Stimulated activated CD8-positive, alpha-beta memory T cell treated with anti-CD3 and anti-CD28 coated beads, Interleukin-7, amount 100 ng/mL, for 48 hours (primary cell): ENCODE measurements around the gene REEP1.
A peak's percentile ranks its signal among the peaks of the same experiment; 100 is the strongest.

ENCODE experiments used
- DNase-seq, 2 donors: peaks; one replicate each; pipeline ENCODE4 v3.0.0-alpha.2; 2020; ENCODE audit warnings: low read depth in 1 of 2; ENCODE audit errors: extremely low read depth in 1 of 2

REEP1 gene

GRCh38 chr2:86337244-86337835, at the start of gene REEP1:
TSS of gene REEP1 (minus strand) at chr2:86337626. CDS start at chr2:86337510, 116 bp downstream.
- DNase-seq = no peak

GRCh38 chr2:86383844-86384243, 46.4 kb upstream of the REEP1 start:
- DNase-seq = no peak

- no peak for DNase-seq
Observed at GRCh38 chr2:86382698-86383097, 45.3 kb upstream of the REEP1 start.

GRCh38 chr2:86382108-86382507, 44.7 kb upstream of the REEP1 start:
- DNase-seq = no peak

GRCh38 chr2:86378469-86378868, 41.0 kb upstream of the REEP1 start:
- no peak for DNase-seq

- DNase-seq = no peak
Observed at GRCh38 chr2:86375623-86376022, 38.2 kb upstream of the REEP1 start.

GRCh38 chr2:86372641-86373502, 35.4 kb upstream of the REEP1 start:
- DNase-seq = no peak

GRCh38 chr2:86372133-86372532, 34.7 kb upstream of the REEP1 start:
- DNase-seq = no peak

- no peak for DNase-seq
Observed at GRCh38 chr2:86371527-86371926, 34.1 kb upstream of the REEP1 start.

- no peak for DNase-seq
Observed at GRCh38 chr2:86370579-86370978, 33.2 kb upstream of the REEP1 start.

GRCh38 chr2:86368161-86368824, 30.9 kb upstream of the REEP1 start:
- DNase-seq = peak; percentile 11

- DNase-seq = no peak
Observed at GRCh38 chr2:86367499-86367777, 30.0 kb upstream of the REEP1 start.

- no peak for DNase-seq
Observed at GRCh38 chr2:86366651-86367498, 29.4 kb upstream of the REEP1 start.

- no peak for DNase-seq
Observed at GRCh38 chr2:86364894-86365293, 27.5 kb upstream of the REEP1 start.

GRCh38 chr2:86360776-86361175, 23.4 kb upstream of the REEP1 start:
- no peak for DNase-seq

GRCh38 chr2:86358957-86359356, 21.5 kb upstream of the REEP1 start:
- no peak for DNase-seq

GRCh38 chr2:86357392-86357963, 20.1 kb upstream of the REEP1 start:
- DNase-seq = no peak

GRCh38 chr2:86352727-86353221, 15.3 kb upstream of the REEP1 start:
- DNase-seq = no peak

GRCh38 chr2:86352137-86352726, 14.8 kb upstream of the REEP1 start:
- DNase-seq = no peak

- DNase-seq = no peak
Observed at GRCh38 chr2:86350751-86351150, 13.3 kb upstream of the REEP1 start.
